ENCODE data around the gene TNFSF8. TPM values are rescaled to one million over a fixed set of nuclear protein-coding genes. Genes with fewer than 3 reads are reported as not detected.

The TNFSF8 gene
- total RNA-seq, 1 experiment from 2014 or later: not detected

GRCh38 chr9:114894609-114895433, 35.6 kb downstream of the TNFSF8 start:
- no peak overlapping the region for H3K27ac Mint-ChIP-seq
- no peak overlapping the region for H3K4me3 Mint-ChIP-seq
- DNase-seq (ENCODE audit: low spot score): no peak
- POLR2A ChIA-PET: interaction anchor here (0.5 to 0.6 kb wide), 2 partner anchors 157 to 243 kb away, joined by 3 read pairs; no protein-coding TSS in a partner anchor
- peaks cover 9% of the 10 kb centered on the region for H3K9me3 Mint-ChIP-seq
- TF ChIP-seq GABPB1 (CRISPR knock-in tag; IDR thresholded peaks at IDR 0.05) (peak; percentile 69), NFE2L1 (CRISPR knock-in tag; IDR thresholded peaks at IDR 0.05) (no peak)
- CTCF ChIA-PET: interaction anchor here (1.9 kb wide), 1 partner anchor 12 kb away, joined by 9 read pairs; no protein-coding TSS in a partner anchor
- ATAC-seq: peak; percentile 61; the same call in 1 of the 2 replicates
- H3K27me3 Mint-ChIP-seq (ENCODE audit: low read depth): no peaks in the 10 kb centered on the region; the same call in 1 of the 2 replicates
- H3K36me3 Mint-ChIP-seq: no peaks in the 10 kb centered on the region
- peaks cover 15% of the 10 kb centered on the region for H3K4me1 Mint-ChIP-seq

- Mint-ChIP-seq H3K36me3 (no peaks in the 10 kb centered on the region), H3K27me3 (ENCODE audit: low read depth) (no peaks in the 10 kb centered on the region; the same call in 1 of the 2 replicates), H3K9me3 (peaks cover 9% of the 10 kb centered on the region), H3K4me3 (no peak overlapping the region), H3K27ac (no peak overlapping the region), H3K4me1 (peaks cover 16% of the 10 kb centered on the region)
- no peak for TF ChIP-seq ZBTB21 (CRISPR knock-in tag; IDR thresholded peaks at IDR 0.05; ENCODE audit: borderline replicate concordance)
- TF ChIP-seq ZNF121 (CRISPR knock-in tag; IDR thresholded peaks at IDR 0.05): no peak
- no peak for TF ChIP-seq ZNF138 (CRISPR knock-in tag; conservative IDR thresholded peaks at IDR 0.05)
- TF ChIP-seq USF2 (CRISPR knock-in tag; IDR thresholded peaks at IDR 0.05): no peak
- TF ChIP-seq TEAD4 (CRISPR knock-in tag; IDR thresholded peaks at IDR 0.05): no peak
- no peak for TF ChIP-seq ATF6 (CRISPR knock-in tag; IDR thresholded peaks at IDR 0.05)
- no peak for TF ChIP-seq JUN (CRISPR knock-in tag; IDR thresholded peaks at IDR 0.05)
- TF ChIP-seq SP1 (CRISPR knock-in tag; conservative IDR thresholded peaks at IDR 0.05): no peak
- no peak for TF ChIP-seq ZNF416 (CRISPR knock-in tag; IDR thresholded peaks at IDR 0.05)
- TF ChIP-seq CREB1 (CRISPR knock-in tag; IDR thresholded peaks at IDR 0.05): no peak
- TF ChIP-seq ZBTB43 (CRISPR knock-in tag; IDR thresholded peaks at IDR 0.05): no peak
- TF ChIP-seq SOX15 (CRISPR knock-in tag; IDR thresholded peaks at IDR 0.05): no peak
- no peak for TF ChIP-seq E2F1 (CRISPR knock-in tag; IDR thresholded peaks at IDR 0.05)
- no peak for TF ChIP-seq TCF7 (CRISPR knock-in tag; IDR thresholded peaks at IDR 0.05; ENCODE audit: low read depth)
- no peak for TF ChIP-seq ZNF396 (CRISPR knock-in tag; IDR thresholded peaks at IDR 0.05; ENCODE audit: borderline replicate concordance)
- TF ChIP-seq ESRRA (CRISPR knock-in tag; IDR thresholded peaks at IDR 0.05; ENCODE audit: borderline replicate concordance): no peak
- TF ChIP-seq ZNF219 (CRISPR knock-in tag; IDR thresholded peaks at IDR 0.05; ENCODE audit: borderline replicate concordance): no peak
- no peak for TF ChIP-seq OVOL2 (CRISPR knock-in tag; IDR thresholded peaks at IDR 0.05; ENCODE audit: borderline replicate concordance)
- TF ChIP-seq ARID4B (CRISPR knock-in tag; IDR thresholded peaks at IDR 0.05; ENCODE audit: borderline replicate concordance): no peak
- no peak for ATAC-seq
- ChIA-PET CTCF (interaction anchor here (1.9 kb wide), 1 partner anchor 13 kb away, joined by 9 read pairs; no protein-coding TSS in a partner anchor), POLR2A (no interaction called here)
- no peak for DNase-seq (ENCODE audit: low spot score)
Measured at GRCh38 chr9:114894206-114894605, 36.2 kb downstream of the TNFSF8 start.

Data from WTC11 (cell line).